HEK293T (cell line): ENCODE data around the gene DNASE2.
A peak's percentile ranks its signal among the peaks of the same experiment; 100 is the strongest.

Experiments
- FOXA1 ChIP-seq: fragments of 450-650 bp; IDR thresholded peaks from 2 replicates; pipeline ENCODE4 v1.6.1; 2016; ENCODE audit warnings: mild to moderate bottlenecking
- FOXM1 ChIP-seq: fragments of 450-650 bp; IDR thresholded peaks from 2 replicates; pipeline ENCODE4 v1.6.1; 2017; ENCODE audit warnings: mild to moderate bottlenecking, borderline replicate concordance
- L3MBTL2 ChIP-seq: fragments of 450-650 bp; conservative IDR thresholded peaks from 2 replicates; pipeline ENCODE4 v1.6.1; 2016; ENCODE audit warnings: mild to moderate bottlenecking
- SP1 ChIP-seq: fragments of 450-650 bp; IDR thresholded peaks from 2 replicates; pipeline ENCODE4 v1.6.1; 2017
- TARDBP ChIP-seq: fragments of 450-650 bp; IDR thresholded peaks from 2 replicates; pipeline ENCODE4 v1.6.1; 2016

DNA sequence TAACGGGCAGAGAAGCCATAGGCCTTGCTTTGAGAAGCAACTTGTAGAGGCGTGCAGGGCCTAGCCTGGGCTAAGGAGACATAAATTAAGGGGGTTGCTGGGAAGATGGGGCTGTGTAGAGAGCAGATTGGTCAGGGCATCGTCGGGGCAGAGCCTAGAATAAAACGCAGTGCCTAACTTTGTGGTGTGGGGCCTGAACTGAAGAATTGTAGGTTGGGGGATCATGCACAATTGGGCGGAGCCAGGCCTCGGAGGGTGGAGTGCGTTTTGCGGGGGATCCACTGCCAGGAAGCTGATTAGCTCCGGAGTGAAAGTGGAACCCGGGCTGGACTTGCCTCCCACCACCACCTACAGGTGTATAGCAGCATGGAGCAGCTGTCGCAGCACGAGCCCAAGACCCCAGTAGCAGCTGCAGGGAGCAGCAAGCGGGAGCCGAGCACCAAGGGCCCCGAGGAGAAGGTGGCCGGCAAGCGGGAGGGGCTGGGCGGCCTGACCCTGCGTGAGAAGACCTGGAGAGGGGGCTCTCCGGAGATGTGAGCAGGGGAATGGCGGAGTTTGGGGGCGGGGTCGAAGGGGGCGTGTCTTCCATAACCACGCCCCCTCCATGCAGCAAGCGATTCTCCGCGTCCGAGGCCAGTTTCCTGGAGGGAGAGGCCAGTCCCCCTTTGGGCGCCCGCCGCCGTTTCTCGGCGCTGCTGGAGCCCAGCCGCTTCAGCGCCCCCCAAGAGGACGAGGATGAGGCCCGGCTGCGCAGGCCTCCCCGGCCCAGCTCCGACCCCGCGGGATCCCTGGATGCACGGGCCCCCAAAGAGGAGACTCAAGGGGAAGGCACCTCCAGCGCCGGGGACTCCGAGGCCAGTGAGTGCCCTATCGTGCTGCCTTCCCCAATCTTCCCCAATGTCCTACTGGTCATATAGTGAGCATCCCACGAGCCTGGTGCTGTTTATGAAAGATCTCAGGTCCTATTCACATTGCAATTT, 13.8 kb downstream of the DNASE2 start:
- TF ChIP-seq TARDBP (no peak), L3MBTL2 (no peak), SP1 (peak; percentile 55; the same call in 1 of the 2 replicates), FOXA1 (no peak), FOXM1 (no peak)
